ENCODE data around the gene MFSD11.
A peak's percentile ranks its signal among the peaks of the same experiment; 100 is the strongest.
"Not testable (repeated sequence)": the region's sequence is repeated elsewhere in the genome, so short reads cannot be mapped to it uniquely, and the experiment has no call there.

Gene MFSD11

DNA sequence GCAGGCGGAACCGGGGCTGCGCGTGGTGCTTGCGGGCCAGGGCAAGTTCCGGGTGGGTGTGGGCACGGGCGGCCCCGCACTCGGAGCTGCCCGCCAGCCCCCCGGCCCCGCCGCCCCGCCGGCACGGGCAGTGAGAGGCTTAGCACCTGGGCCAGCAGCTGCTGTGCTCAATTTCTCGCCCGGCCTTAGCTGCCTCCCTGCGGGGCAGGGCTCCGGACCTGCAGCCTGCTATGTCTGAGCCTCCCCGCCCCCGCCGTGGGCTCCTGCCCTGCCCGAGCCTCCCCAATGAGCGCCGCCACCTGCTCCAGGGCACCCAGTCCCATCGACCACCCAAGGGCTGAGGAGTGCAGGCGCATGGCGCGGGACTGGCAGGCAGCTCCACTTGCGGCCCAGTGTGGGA, 68.2 kb downstream of the MFSD11 start:
- not testable (repeated sequence) for DNase-seq

- not testable (repeated sequence) for DNase-seq
Observed at GRCh38 chr17:76806767-76807166, 68.8 kb downstream of the MFSD11 start.

DNA sequence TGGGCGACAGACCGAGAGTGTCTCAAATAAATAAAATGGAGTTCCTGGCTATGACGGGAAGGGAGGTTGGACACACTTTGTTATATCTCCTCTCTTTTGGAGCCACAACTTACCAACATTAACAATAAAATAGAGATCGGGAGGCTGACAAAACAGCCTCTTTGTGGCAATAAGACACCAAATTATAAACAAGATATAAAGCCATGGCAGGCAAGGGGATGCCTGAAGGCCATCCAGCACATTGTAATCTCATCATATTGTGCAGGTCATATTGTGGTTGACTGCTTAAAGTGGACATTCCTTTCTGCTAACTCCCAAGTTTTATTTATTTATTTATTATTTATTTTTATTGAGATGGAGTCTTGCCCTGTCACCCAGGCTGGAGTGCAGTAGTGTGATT, 70.4 kb downstream of the MFSD11 start:
- DNase-seq = no peak

GRCh38 chr17:76810956-76811355, 73.0 kb downstream of the MFSD11 start:
- no peak for DNase-seq

- no peak for DNase-seq
Observed at GRCh38 chr17:76811834-76812233, 73.9 kb downstream of the MFSD11 start.

DNA sequence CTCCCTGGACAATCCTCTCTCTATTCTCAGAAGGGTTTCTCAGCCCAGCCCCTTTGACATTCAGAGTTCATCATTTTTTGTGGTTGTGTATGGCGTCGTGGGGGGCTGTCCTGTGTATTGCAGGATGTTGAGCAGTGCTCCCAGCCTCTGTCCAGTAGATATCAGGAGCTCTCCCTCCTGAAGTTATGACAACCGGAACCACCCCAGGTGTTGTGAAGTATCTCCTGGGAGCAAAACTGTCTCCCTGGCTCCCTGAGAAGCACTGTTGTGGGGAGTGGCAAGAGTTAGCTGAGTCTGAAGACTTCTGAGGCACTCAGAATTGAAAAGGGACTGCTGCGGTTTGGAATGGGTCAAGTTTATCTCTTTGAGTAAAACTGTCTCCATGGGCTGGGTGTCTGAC, 74.3 kb downstream of the MFSD11 start:
- no peak for DNase-seq

DNA sequence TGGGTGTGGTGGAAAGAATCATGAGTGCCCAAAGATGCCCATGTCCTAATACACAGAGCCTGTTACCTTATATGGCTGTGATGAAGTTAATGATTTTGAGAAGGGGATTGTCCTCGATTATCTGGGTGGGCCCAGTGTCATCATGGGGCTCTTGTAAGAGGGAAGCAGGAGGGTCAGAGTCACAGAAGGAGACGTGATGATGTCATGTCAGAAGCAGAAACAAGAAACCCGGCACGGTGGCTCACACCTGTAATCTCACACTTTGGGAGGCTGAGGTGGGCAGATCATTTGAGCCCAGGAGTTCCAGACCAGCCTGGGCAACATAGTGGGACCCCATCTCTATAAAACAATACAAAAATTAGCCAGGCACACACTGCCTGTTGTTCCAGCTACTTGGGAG, 75.0 kb downstream of the MFSD11 start:
- no peak for DNase-seq

DNA sequence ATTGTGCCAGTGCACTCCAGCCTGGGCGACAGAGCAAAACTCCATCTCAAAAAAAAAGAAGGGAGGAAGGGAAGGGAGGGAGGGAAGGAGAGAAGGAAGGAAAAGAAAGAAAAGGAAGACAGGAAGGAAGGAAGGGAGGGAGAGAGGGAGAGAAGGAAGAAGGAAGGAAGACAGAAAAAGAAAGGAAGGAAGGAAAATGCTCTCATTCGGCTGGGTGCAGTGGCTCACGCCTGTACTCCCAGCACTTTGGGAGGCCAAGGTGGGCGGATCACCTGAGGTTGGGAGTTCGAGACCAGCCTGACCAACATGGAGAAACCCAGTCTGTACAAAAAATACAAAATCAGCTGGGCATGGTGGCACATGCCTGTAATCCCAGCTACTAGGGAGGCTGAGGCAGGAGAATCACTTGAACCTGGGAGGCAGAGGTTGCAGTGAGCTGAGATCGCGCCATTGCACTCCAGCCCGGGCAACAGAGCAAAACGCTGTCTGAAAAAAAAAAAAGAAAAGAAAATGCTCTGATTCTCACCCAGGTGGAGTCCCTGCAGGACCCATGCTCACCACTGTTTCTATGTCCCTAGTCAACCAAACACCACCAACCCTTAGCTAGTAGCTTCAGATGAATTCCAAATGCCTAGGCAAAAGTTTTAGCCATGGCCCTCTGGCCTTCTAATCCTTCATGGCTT, 78.1 kb downstream of the MFSD11 start:
- DNase-seq = not testable (repeated sequence)

DNA sequence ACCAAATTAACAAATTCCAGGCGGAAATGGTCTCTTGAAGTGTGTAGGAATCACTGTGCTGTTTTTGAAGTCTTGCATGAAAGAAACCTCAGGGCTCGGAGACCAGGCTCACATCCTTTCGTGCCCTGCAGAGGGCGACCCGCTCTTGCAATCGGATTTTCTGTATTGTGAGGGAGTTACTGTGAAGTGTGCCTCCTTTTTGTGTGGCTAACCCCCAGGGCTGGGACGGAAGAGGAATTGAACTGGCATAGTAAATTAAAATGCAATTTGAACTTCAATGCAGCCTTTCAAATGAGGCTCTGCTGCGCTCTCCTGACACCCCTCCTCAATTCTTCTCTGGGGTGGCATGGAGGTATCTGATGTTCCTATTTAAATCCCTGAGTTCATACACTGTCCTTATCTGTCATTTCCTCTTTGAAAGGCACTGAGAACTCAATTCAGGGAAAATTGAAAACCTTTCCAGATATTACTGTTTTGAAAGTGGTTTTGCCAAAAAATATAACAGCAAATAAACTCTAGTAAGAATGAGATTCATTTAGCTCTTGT, 78.7 kb downstream of the MFSD11 start:
- peak; percentile 51 for DNase-seq

DNA sequence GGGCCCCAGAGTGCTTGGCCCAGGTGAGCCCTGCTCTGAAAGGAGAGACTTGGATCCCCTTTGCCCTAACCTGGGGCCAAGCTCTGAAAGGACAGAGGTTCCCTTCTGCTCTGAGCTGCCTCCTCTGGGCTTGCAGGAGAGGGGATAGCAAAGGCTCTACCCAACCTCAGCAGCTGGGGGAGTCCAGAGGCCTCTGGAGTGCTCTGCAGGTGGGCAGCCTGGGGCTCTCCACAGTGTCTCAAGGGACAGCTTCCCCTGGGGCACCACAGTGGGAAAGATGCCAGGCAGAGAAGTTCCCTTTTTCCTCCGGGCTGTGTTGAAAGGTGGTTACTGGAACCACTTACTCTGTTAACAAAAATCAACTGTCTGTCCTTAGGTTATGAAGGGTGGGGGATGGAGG, 82.1 kb downstream of the MFSD11 start:
- no peak for DNase-seq

DNA sequence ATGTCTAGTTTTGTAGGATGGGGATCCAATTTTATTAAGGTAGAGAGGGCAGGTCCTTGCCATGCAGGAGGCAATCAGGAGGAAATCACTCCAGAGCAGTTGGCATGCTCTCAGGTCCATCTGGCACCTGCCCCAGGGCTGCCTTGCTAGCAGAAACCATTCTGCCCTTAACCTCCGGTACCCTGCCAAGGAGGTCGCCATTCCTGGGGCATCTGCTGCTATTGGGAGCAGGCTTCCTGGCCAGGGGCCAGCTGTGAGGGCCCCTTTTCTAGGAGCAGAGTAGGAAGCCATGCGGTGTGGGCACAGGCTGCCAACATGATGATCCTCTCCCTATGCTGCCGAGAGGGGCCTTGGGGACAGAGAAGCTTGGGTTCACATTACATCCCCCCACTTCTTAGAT, 82.6 kb downstream of the MFSD11 start:
- DNase-seq = no peak

GRCh38 chr17:76822184-76822778, 84.4 kb downstream of the MFSD11 start:
- no peak for DNase-seq

GRCh38 chr17:76824093-76824492, 86.2 kb downstream of the MFSD11 start:
- no peak for DNase-seq

- DNase-seq = no peak
Observed at GRCh38 chr17:76826330-76827068, 88.6 kb downstream of the MFSD11 start.

DNA sequence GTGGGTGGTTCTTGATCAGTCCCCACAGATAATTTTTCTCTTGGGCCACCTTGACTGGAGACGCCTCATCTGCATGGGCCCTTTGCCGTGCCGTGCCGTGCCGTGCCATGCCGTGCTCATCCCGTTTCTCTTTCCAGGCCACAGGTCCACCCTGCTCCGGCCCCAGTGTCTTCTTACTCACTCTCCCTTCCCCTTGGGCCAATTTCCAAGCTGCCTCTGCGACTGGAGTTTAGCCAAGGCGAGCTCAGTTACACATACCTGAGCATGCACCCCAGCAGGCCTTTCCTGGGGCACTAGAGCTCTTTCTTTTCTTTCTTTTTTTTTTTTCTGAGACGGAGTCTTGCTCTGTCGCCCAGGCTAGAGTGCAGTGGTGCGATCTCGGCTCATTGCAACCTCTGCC, 89.8 kb downstream of the MFSD11 start:
- no peak for DNase-seq
